Measurements from ENCODE around the gene RP2.

Gene RP2

DNA sequence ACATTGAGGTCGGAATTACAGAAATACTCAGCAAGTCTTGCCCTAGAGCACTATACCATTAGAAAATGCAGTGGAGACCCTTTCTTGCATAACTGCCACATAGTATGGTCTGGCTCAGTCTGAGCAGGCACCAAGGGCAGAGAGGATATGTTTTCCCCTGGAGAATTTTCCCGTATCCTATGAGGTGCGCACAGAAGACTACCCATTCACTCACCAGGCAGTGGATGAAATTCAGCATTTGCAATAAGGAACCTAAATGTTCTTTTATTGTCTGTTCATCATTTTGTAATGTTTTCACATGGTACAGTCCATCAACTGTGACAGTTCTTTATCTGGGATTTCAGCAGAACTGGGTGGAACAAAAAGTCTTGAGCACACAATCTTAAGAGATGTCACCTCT, 90.9 kb downstream of the RP2 start:
- no peak for DNase-seq

- DNase-seq: no peak
Observed at GRCh38 chrX:46929439-46930261, 92.8 kb downstream of the RP2 start.

Data from GF-D8 (cell line).